Pulmonary artery endothelial cell (primary cell): Measurements from ENCODE around the gene ZNF844. TPM values are rescaled to one million over a fixed set of nuclear protein-coding genes. Genes with fewer than 3 reads are reported as not detected.
"Not testable (repeated sequence)": the region's sequence is repeated elsewhere in the genome, so short reads cannot be mapped to it uniquely, and the experiment has no call there.

ENCODE experiments used
- DNase-seq: peaks from one replicate; pipeline ENCODE4 v3.0.0-alpha.2; 2011; ENCODE audit warnings: low read depth, low spot score
- total RNA-seq: library from RNA; depleted of rRNA; stranded (reverse); fragments of >200 nt; gene quantifications from 2 replicates; pipeline ENCODE4 v1.2.3, GENCODE V29; 2014

The ZNF844 gene
- 2.8 and 4.9 TPM in 2 replicates for total RNA-seq

DNA sequence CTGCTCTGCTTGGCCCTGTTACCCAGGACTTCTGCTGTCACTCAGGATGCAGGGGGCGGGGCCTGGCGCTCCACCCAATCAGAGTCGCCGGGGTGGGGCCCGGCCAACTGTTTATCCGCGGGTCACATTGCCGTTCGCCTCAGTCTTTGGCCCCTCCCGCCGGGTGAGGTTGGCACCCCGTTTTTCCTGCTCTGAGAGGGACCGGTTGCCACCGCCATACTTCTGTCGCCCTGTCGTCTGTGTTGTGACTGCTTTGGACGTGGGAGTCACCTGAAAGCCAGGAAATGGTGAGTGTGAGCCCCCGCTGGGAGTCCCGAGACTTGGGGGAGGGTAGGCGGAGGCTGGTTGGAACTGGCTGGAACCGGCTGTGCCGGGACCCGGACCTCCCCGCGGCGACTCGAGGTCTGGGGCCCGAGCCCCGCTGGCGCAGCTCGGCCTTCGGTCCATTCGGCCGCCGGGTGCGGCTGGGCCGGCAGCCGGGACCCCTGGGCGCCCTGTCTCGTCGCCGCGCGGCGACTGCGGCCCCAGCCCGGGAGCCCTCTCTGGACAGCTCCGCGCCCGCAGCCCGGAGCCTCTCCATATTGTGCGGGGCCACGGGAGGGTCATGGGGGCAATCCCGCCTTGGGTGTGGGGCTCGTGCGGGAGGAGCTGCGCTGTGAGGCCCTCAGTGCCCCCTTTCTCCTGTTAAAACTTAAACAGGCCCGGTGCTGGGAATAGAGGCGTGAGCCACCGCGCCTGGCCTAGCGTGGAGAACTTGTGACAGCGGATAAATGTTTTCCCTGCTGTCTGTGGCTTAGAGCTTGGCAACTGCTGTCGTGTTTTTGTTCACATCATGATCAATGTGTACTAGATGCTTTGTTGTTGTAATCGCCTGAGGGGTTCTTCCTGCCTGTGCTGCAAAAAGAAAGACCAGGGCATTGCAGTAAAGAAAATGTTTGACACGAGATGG lies at the start of gene ZNF844:
Gene ZNF844 (plus strand): TSS at position 142 of the 949 bp plus-strand sequence. CDS start 143 bp downstream, at position 285.
- peak; percentile 57 for DNase-seq

DNA sequence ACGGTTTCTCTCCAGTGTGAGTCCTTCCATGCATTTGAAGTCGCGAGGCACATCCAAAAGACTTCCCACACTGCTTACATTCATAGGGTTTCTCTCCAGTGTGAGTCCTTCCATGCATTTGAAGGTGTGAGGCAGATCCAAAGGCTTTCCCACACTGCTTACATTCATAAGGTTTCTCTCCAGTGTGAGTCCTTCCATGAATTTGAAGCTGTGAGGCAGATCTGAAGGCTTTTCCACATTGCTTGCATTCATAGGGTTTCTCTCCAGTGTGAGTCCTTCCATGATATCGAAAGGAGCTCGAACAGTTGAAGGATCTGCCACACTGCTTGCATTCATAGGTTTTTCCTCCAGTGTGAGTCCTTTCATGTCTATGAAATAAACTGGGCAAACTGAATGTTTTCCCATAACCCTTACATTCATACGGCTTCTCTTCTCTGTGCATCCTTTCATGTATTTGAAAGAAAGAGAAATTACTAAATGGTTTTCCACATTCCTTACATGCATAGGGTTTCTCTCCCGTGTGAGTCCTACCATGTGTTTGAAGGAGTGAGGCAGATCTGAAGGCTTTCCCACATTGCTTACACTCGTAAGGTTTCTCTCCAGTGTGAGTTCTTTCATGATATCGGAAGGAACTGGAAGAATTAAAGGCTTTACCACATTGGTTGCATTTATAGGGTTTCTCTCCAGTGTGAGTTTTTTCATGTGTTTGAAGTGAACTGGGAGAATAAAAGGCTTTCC lies 49.3 kb upstream of the ZNF844 start:
- DNase-seq = no peak

DNA sequence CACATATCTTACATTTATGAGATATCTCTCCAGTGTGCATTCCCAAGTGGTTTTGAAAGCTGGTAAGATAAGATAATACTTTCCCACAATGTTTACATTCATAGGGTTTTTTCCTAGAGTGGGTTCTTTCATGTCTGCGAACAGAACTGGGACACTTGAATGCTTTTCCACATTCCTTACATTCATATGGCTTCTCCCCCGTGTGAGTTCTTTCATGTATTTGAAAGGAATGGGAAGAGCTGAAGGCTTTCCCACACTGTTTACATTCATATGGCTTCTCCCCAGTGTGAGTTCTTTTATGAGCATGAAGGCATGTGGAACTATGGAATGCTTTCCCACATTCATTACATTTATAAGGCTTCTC lies 48.8 kb upstream of the ZNF844 start:
- DNase-seq = no peak

GRCh38 chr19:12034198-12034597 lies 30.3 kb upstream of the ZNF844 start:
- DNase-seq = no peak

DNA sequence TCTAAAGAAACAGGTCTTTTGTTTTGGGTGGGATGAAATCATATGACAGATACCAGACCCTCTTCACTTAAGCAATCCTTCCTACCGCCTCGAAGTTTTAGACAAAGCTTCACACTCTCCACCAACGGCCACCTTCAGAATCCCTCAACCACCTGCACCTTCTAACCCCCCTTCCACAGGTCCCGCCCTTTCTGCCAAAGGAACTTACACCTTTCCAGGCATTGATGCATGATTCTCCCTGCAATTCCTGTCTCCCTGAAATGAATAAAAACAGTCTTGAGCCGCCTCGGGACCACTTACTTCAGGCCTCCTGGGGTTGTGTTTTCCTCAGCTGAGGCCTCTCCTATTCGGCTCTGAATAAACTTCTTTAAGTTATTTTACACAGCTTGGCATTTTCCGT lies 29.9 kb upstream of the ZNF844 start:
- no peak for DNase-seq

- peak; percentile 26 for DNase-seq
Observed at GRCh38 chr19:12035220-12036172, 29.0 kb upstream of the ZNF844 start, which contains the start of gene ZNF433. Gene ZNF433 (minus strand): TSS chr19:12035679. CDS start chr19:12035539, 140 bp downstream.

GRCh38 chr19:12042893-12043292 lies 21.6 kb upstream of the ZNF844 start:
- DNase-seq = no peak

GRCh38 chr19:12043752-12044422 lies 20.6 kb upstream of the ZNF844 start:
- DNase-seq = no peak

- DNase-seq = no peak
Observed at GRCh38 chr19:12047868-12048267, 16.7 kb upstream of the ZNF844 start.

DNA sequence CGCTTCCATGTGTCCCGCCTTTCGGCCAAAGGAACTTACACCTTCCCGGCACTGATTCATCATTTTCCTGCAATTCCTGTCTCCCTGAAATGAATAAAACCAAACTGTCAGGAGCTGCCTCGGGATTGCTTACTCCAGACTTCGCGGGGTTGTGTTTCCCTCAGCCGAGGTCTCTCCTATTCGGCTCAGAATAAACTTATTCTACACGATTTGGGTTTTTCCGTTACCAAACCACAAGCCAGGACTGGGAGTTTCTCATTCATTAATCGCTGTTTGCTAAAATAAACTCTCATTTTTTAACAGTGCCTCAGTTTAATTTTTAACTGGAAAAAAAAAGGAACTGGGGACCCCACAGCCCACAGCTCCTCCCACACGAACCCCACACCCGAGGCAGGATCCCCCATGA lies 12.4 kb upstream of the ZNF844 start:
- DNase-seq = no peak

DNA sequence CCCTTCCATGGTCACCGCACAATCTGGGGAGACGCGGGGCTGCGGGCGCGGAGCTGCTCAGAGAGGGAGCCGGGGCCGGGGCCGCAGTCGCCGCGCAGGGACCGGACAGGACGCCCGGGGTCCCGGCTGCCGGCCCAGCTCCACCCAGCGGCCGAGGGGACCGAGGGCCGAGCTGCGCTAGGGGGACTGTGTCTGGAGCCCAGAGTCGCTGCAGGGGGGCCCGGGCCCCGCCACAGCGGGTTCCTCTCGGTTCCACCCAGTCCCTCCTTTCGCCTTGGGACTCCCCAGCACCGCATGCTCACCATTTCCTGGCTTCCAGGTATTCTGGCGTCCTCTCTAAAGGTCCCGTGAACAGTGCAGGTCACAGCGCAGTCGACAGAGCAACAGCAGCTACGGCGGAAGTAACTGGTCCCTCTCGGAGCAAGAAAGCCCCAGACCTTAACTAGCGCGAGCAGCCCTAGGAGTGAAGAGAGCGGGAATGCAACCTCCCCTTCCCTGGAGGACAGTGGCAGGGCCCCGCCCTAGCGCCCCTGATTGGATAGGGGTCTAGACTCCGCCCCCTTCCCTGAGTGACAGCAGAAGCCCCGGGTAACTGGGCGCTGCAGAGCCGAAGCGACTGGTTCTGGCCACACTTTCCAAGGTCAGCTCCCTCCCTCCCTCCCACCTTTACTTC lies 11.9 kb upstream of the ZNF844 start, which contains the start of gene ZNF878:
Gene ZNF878 (minus strand): TSS at position 465 of the 673 bp plus-strand sequence. CDS start 160 bp downstream, at position 305.
- DNase-seq = no peak

GRCh38 chr19:12055784-12056183 lies 8.7 kb upstream of the ZNF844 start:
- no peak for DNase-seq

DNA sequence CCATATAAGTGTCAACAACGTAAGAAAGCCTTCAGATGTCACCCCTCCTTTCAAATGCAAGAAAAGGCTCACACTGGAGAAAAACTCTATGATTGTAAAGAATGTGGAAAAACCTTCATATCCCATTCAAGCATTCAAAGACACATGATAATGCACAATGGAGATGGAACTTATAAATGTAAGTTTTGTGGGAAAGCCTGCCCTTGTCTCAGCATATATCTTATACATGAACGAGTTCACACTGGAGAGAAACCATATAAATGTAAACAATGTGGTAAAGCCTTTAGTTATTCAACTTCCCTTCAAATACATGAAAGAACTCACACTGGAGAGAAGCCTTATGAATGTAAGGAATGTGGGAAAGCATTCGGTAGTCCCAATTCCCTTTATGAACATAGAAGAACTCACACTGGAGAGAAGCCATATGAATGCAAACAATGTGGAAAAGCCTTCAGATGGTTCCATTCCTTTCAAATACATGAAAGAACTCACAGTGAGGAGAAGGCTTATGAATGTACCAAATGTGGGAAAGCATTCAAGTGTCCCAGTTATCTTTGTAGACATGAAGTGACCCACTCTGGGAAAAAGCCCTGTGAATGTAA lies 11.1 kb downstream of the ZNF844 start:
- DNase-seq = no peak

- DNase-seq = not testable (repeated sequence)
Observed at GRCh38 chr19:12076331-12076730, 11.8 kb downstream of the ZNF844 start.

DNA sequence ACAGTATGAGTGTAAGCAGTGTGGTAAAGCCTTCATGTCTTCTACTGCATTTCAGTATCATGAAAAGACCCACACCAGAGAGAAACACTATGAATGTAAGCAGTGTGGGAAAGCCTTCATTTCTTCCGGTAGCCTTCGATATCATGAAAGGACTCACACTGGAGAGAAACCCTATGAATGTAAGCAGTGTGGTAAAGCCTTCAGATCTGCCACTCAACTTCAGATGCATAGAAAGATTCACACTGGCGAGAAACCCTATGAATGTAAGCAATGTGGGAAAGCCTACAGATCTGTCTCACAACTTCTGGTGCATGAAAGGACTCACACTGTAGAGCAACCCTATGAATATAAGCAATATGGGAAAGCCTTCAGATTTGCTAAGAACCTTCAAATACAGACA lies 12.8 kb downstream of the ZNF844 start:
- DNase-seq = no peak

DNA sequence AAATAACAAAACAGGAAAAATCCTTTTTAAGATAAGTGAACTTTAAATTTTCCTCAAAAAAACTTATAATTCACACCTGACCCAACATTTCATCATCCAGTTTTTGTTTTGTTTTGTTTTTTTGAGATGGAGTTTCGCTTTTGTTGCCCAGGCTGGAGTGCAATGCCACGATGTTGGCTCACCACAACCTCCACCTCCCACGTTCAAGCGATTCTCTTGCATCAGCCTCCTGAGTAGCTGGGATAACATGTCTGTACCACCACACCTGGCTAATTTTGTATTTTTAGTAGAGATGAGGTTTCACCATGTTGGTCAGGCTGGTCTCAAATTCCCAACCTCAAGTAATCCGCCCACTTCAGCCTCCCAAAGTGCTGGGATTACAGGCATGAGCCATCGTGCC lies 18.8 kb downstream of the ZNF844 start:
- not testable (repeated sequence) for DNase-seq

DNA sequence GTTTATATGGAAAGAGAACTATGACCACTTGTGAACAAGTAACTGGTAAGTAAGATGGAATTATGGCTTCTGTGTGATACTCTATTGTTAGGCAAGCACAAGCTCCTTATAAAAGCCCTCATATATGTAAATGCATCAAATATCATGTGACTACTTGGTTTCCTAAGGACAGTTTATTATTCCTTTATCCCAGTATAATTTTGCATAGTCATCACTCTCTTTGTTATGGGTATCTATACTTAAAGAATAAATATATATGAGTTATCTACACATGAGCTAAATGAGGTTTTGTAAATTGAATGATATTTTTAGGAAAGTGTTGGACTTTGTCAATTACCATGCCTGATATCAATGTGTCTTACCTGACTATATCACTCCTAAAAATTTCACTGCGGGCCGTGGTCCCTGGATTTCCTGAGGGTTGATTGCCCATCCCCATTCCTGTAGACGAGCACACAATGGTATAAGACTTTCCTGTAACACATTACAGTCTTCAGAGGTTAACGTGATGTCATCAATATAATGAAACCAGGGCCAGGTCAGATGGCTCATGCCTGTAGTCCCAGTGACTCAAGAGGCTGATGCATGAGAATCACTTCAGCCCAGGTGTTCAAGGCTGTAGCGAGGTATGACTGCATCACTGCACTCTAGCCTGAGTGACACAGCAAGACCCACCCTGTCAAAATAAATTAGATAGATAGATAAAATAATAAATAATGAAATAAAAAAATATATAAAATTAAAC lies 20.7 kb downstream of the ZNF844 start:
- no peak for DNase-seq

DNA sequence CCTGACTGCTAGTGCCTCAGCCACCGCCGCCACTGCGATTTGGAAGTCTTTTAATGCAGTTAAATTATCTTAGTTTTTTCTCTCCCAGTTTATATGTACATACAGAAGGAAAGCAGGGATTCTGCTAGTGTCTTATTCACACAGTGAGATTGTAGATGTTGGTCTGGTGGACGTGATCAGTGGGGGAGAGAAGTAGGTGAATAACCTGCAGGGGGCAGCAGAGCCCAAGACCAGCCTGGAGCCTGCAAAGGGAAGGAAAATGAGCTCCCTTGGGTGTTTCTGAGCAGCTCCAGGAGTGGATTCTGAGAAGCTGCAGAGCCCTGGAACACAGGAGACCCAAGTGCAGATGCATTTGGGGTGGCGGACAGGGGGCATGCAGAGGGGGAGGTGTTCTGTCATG lies 26.3 kb downstream of the ZNF844 start:
- DNase-seq = peak; percentile 20
